Neuronal stem cell (in vitro differentiated cells): ENCODE measurements around the gene NUP93.
"Not testable (repeated sequence)": the region's sequence is repeated elsewhere in the genome, so short reads cannot be mapped to it uniquely, and the experiment has no call there.

Experiments
- DNase-seq: peaks from one replicate; pipeline ENCODE4 v3.0.0-alpha.2; 2013; ENCODE audit warnings: low spot score
- H2AFZ ChIP-seq: one replicate; pipeline ENCODE4 v1.6.1; 2013; ENCODE audit warnings: mild to moderate bottlenecking, low read length, inconsistent platforms
- H2AK5ac ChIP-seq: 2 replicates; pipeline ENCODE4 v1.6.1; 2013; ENCODE audit warnings: low read depth, mild to moderate bottlenecking, inconsistent platforms, low read length, moderate library complexity, mixed read lengths
- H2BK120ac ChIP-seq: 2 replicates; pipeline ENCODE4 v1.6.1; 2013; ENCODE audit warnings: low read depth, mild to moderate bottlenecking, inconsistent platforms, low read length, moderate library complexity, mixed read lengths
- H2BK12ac ChIP-seq: one replicate; pipeline ENCODE4 v1.6.1; 2013; ENCODE audit warnings: low read length, inconsistent platforms
- H2BK15ac ChIP-seq: 2 replicates; pipeline ENCODE4 v1.6.1; 2013; ENCODE audit warnings: mild to moderate bottlenecking, low read length, inconsistent platforms, mixed read lengths
- H2BK5ac ChIP-seq: one replicate; pipeline ENCODE4 v1.6.1; 2013; ENCODE audit warnings: inconsistent platforms, mild to moderate bottlenecking, low read length, moderate library complexity
- H3K14ac ChIP-seq: one replicate; pipeline ENCODE4 v1.6.1; 2013; ENCODE audit warnings: low read length, inconsistent platforms
- H3K18ac ChIP-seq: 2 replicates; pipeline ENCODE4 v1.6.1; 2013; ENCODE audit warnings: low read length, inconsistent platforms
- H3K23ac ChIP-seq: 2 replicates; pipeline ENCODE4 v1.6.1; 2013; ENCODE audit warnings: low read depth, mild to moderate bottlenecking, mixed read lengths, low read length, inconsistent platforms; ENCODE audit not compliant: poor library complexity
- H3K27ac ChIP-seq: replicated peaks from 3 replicates; pipeline ENCODE4 v1.5.1; 2013; ENCODE audit warnings: low read length, inconsistent platforms
- H3K27me3 ChIP-seq, 3 experiments: 2 replicates each; pipeline ENCODE4 v1.6.1; 2013; ENCODE audit warnings: low read length in 3 of 3, mild to moderate bottlenecking in 2 of 3, inconsistent platforms in 1 of 3, low read depth in 1 of 3, mixed read lengths in 1 of 3, moderate library complexity in 1 of 3; ENCODE audit not compliant: control insufficient read depth in 3 of 3, insufficient read depth in 3 of 3
- H3K36me3 ChIP-seq, 2 donors: replicated peaks in 1 of 2; 2 replicates each; pipeline ENCODE4 v1.6.1; 2013; ENCODE audit warnings: low read length in 2 of 2; ENCODE audit not compliant: control insufficient read depth in 2 of 2, insufficient read depth in 2 of 2
- H3K4ac ChIP-seq: 2 replicates; pipeline ENCODE4 v1.6.1; 2013; ENCODE audit warnings: inconsistent platforms, mild to moderate bottlenecking, low read length, moderate library complexity
- H3K4me1 ChIP-seq, 2 donors: 1 replicate in 1 of 2; 2 replicates in 1 of 2; pipeline ENCODE4 v1.6.1; 2013; ENCODE audit warnings: low read length in 2 of 2, low read depth in 1 of 2; ENCODE audit not compliant: control insufficient read depth in 2 of 2, insufficient read depth in 1 of 2
- H3K4me2 ChIP-seq: one replicate; pipeline ENCODE4 v1.6.1; 2013; ENCODE audit warnings: mild to moderate bottlenecking, low read length, inconsistent platforms; ENCODE audit not compliant: insufficient read depth, poor library complexity, severe bottlenecking
- H3K4me3 ChIP-seq, 2 donors: 2 replicates each; pipeline ENCODE4 v1.5.1; 2013; ENCODE audit warnings: low read length in 2 of 2, mild to moderate bottlenecking in 2 of 2, inconsistent platforms in 1 of 2, moderate library complexity in 1 of 2
- H3K79me1 ChIP-seq: one replicate; pipeline ENCODE4 v1.6.1; 2013; ENCODE audit warnings: low read depth, mild to moderate bottlenecking, inconsistent platforms, low read length, moderate library complexity
- H3K9ac ChIP-seq: one replicate; pipeline ENCODE4 v1.6.1; 2013; ENCODE audit warnings: mild to moderate bottlenecking, low read depth, low read length, inconsistent platforms; ENCODE audit not compliant: poor library complexity
- H3K9me3 ChIP-seq, 2 donors: replicated peaks in 1 of 2; 2 replicates each; pipeline versions ENCODE3 to v1.6.1; 2013; ENCODE audit warnings: low read length in 2 of 2, mild to moderate bottlenecking in 2 of 2, inconsistent platforms in 1 of 2, low read depth in 1 of 2, mixed read lengths in 1 of 2, moderate library complexity in 1 of 2; ENCODE audit not compliant: control insufficient read depth in 2 of 2, insufficient read depth in 1 of 2
- H4K8ac ChIP-seq: one replicate; pipeline ENCODE4 v1.6.1; 2013; ENCODE audit warnings: low read depth, mild to moderate bottlenecking, inconsistent platforms, low read length, moderate library complexity
- H4K91ac ChIP-seq: one replicate; pipeline ENCODE4 v1.6.1; 2013; ENCODE audit warnings: low read length, low read depth, mild to moderate bottlenecking, inconsistent platforms; ENCODE audit not compliant: poor library complexity
- WGBS, 2 donors: extraction: QIAGEN DNeasy Blood & Tissue Kit; methylation state at CpG; one replicate each; pipeline ENCODE4 v1.1.7; 2013; ENCODE audit warnings: missing lambda C conversion rate in 2 of 2, mixed read lengths in 1 of 2; ENCODE audit not compliant: insufficient read length in 2 of 2, insufficient replicate concordance in 1 of 2; ENCODE audit errors: extremely low coverage in 2 of 2; 5-methylcytosine and 5-hydroxymethylcytosine counted together

Gene NUP93

DNA sequence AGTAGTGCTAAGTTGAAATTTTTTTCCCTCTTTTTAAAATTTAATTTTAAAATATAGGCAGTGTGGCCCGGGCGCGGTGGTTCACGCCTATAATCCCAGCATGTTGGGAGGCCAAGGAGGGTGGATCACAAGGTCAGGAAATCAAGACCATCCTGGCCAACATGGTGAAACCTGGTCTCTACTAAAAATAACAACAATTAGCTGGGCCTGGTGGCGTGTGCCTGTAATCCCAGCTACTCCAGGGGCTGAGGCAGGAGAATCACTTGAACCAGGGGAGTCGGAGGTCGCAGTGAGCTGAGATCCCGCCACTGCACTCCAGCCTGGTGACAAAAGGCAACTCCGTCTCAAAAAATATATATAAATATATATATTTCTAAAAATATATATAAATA, 77.7 kb downstream of the NUP93 start:
- H3K4ac ChIP-seq, H3K4me3 ChIP-seq, H2AK5ac ChIP-seq, H3K27me3 ChIP-seq, H2BK15ac ChIP-seq, H3K27ac ChIP-seq, H3K4me1 ChIP-seq, H3K9ac ChIP-seq, H3K4me2 ChIP-seq, H4K91ac ChIP-seq, H2BK120ac ChIP-seq, H2BK5ac ChIP-seq, H2AFZ ChIP-seq, H3K9me3 ChIP-seq, H4K8ac ChIP-seq, DNase-seq, H3K18ac ChIP-seq, H3K14ac ChIP-seq, H3K79me1 ChIP-seq, H2BK12ac ChIP-seq, H3K23ac ChIP-seq: not testable (repeated sequence)
- WGBS, 2 donors, result no CpG with 5 or more reads among the region's 9 CpGs
- peaks cover 7 to 38% of the 10 kb centered on the region in 2 donors for H3K36me3 ChIP-seq

DNA sequence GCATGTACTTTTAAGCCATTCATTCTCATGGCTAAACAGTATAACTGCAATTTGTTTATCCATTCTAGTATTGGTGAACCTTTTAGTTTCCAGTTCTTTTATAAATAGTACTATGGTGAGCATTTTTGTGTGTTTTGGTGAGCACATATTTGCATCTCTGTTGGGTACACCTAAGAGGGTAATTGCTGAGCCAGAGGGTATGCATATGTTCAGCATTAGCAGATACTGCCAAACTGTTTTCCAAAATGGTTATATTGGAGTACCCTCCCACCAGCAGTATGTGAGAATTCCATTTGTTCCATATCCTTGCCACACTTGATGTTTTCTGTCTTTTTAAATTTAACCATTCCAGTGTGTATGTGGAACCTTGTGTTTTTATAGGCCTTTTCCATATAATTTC, 81.0 kb downstream of the NUP93 start:
- no peak overlapping the region for H3K4me3 ChIP-seq
- H3K4me1 ChIP-seq, result peaks cover 0 to 10% of the 10 kb centered on the region in 2 donors
- H3K27ac ChIP-seq, result no peak overlapping the region
- H3K4me2 ChIP-seq, result no peak overlapping the region
- H2AK5ac ChIP-seq, result no peak overlapping the region
- H3K14ac ChIP-seq, result no peak overlapping the region
- H2AFZ ChIP-seq, result no peak overlapping the region
- H3K27me3 ChIP-seq, result no peaks in the 10 kb centered on the region
- no peak overlapping the region for H2BK12ac ChIP-seq
- no peak for DNase-seq
- H3K9me3 ChIP-seq, result no peaks in the 10 kb centered on the region
- no peak overlapping the region for H3K4ac ChIP-seq
- no peak overlapping the region for H3K23ac ChIP-seq
- H3K18ac ChIP-seq, result no peak overlapping the region
- H3K9ac ChIP-seq, result no peak overlapping the region
- H3K79me1 ChIP-seq, result peaks cover 1% of the 10 kb centered on the region
- H3K36me3 ChIP-seq, result peaks cover 4 to 28% of the 10 kb centered on the region in 2 donors
- no peak overlapping the region for H2BK15ac ChIP-seq
- H4K91ac ChIP-seq, result no peak overlapping the region
- no peak overlapping the region for H4K8ac ChIP-seq
- H2BK120ac ChIP-seq, result no peak overlapping the region
- no peak overlapping the region for H2BK5ac ChIP-seq

DNA sequence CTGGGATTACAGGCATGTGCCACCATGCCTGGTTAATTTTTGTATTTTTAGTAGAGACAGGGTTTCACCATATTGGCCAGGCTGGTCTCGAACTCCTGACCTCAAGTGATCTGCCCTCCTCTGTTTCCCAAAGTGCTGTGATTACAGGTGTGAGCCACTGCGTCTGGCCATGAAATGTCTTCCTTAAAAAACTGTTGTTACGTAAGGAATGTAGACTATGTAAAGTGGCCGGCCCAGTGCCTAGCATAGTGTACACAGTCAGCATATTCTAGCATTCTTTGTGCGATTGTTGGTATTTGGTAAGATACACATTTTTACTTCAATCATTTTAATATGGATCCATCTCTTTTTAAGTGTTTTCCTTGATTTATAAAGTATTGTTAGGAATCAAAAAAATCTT, 81.7 kb downstream of the NUP93 start:
- H2BK12ac ChIP-seq, H2BK120ac ChIP-seq, H2BK15ac ChIP-seq, H3K27ac ChIP-seq, H3K14ac ChIP-seq, H3K27me3 ChIP-seq, H2AK5ac ChIP-seq, H3K18ac ChIP-seq, DNase-seq, H3K4ac ChIP-seq, H3K79me1 ChIP-seq, H3K9ac ChIP-seq, H3K4me3 ChIP-seq, H2BK5ac ChIP-seq, H2AFZ ChIP-seq, H4K91ac ChIP-seq, H3K23ac ChIP-seq, H4K8ac ChIP-seq, H3K4me2 ChIP-seq, H3K9me3 ChIP-seq: not testable (repeated sequence)
- no CpG with 5 or more reads among the region's 5 CpGs for WGBS, 2 donors
- H3K36me3 ChIP-seq, result peaks cover 4 to 22% of the 10 kb centered on the region in 2 donors
- H3K4me1 ChIP-seq, result peaks cover 0 to 10% of the 10 kb centered on the region in 2 donors

DNA sequence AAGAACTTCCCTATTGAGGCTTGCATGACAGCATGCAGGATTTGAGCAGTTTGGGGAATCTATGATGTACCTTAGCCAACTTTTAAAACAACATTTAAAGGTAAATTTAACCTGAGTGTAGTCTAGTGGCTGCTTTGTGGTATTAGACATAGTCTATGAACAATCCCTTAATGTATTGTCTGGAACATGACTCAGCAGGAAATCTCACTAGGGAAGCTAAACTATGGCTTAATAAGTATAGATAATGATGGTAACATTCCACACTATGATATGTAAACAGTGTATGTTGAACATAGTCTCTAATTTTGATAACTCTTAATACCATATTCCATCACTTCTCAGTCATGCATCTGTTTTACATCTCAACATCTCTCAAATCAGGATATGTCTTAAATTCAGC, 83.0 kb downstream of the NUP93 start:
- Histone ChIP-seq H3K4ac (no peak overlapping the region), H2AFZ (no peak overlapping the region), H2BK5ac (no peak overlapping the region), H3K4me1 (peaks cover 0 to 10% of the 10 kb centered on the region in 2 donors), H3K18ac (no peak overlapping the region), H3K9ac (no peak overlapping the region), H3K23ac (no peak overlapping the region), H4K8ac (no peak overlapping the region), H2BK120ac (no peak overlapping the region), H3K14ac (no peak overlapping the region), H3K79me1 (peaks cover 1% of the 10 kb centered on the region), H3K4me3 (no peak overlapping the region), H4K91ac (no peak overlapping the region), H2AK5ac (no peak overlapping the region), H3K27me3 (no peaks in the 10 kb centered on the region), H3K36me3 (peaks cover 0 to 10% of the 10 kb centered on the region in 2 donors), H2BK12ac (no peak overlapping the region), H2BK15ac (no peak overlapping the region), H3K4me2 (no peak overlapping the region), H3K9me3 (no peaks in the 10 kb centered on the region), H3K27ac (no peak overlapping the region)
- DNase-seq, result no peak
